Coronary artery (tissue), 2 donors: ENCODE measurements around the gene PLA2G15.

Experiments used
- DNase-seq: peaks from one replicate; pipeline ENCODE4 v3.0.0-alpha.2; 2017; ENCODE audit warnings: low spot score
- H3K27ac ChIP-seq, 2 donors: fragments of 200-600 bp; sonication (generic); one replicate each; pipeline ENCODE4 v1.5.1; 2016 to 2019
- H3K4me3 ChIP-seq: fragments of 200-600 bp; sonication (generic); 2 replicates; pipeline ENCODE4 v1.5.1; 2016; ENCODE audit warnings: mild to moderate bottlenecking, moderate library complexity
- TF ChIP-seq, protein P1 (sequence below): fragments of 200-600 bp; sonication (generic); IDR thresholded peaks from one replicate; pipeline ENCODE4 v1.5.1; 2019; ENCODE audit warnings: antibody characterized with exemption

Gene PLA2G15

GRCh38 chr16:68310437-68310773, 65.2 kb downstream of the PLA2G15 start:
- Histone ChIP-seq H3K27ac (peak overlapping the region; percentile 2 to 88), H3K4me3 (peak overlapping the region; percentile 91)
- no peak for DNase-seq
- TF ChIP-seq, protein P1, sequence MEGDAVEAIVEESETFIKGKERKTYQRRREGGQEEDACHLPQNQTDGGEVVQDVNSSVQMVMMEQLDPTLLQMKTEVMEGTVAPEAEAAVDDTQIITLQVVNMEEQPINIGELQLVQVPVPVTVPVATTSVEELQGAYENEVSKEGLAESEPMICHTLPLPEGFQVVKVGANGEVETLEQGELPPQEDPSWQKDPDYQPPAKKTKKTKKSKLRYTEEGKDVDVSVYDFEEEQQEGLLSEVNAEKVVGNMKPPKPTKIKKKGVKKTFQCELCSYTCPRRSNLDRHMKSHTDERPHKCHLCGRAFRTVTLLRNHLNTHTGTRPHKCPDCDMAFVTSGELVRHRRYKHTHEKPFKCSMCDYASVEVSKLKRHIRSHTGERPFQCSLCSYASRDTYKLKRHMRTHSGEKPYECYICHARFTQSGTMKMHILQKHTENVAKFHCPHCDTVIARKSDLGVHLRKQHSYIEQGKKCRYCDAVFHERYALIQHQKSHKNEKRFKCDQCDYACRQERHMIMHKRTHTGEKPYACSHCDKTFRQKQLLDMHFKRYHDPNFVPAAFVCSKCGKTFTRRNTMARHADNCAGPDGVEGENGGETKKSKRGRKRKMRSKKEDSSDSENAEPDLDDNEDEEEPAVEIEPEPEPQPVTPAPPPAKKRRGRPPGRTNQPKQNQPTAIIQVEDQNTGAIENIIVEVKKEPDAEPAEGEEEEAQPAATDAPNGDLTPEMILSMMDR = no peak
